ENCODE results near the gene PLXNA2.

Gene PLXNA2

GRCh38 chr1:208000504-208000903 lies 243.7 kb downstream of the PLXNA2 start:
- H3K4me1 ChIP-seq (ENCODE audit: insufficient read depth, low read length) = no peaks in the 10 kb centered on the region
- peaks cover 4% of the 10 kb centered on the region for H3K27me3 ChIP-seq (ENCODE audit: insufficient read depth, low read length, poor library complexity)
- H2AFZ ChIP-seq (ENCODE audit: low read depth, low read length) = no peak overlapping the region
- no peak overlapping the region for H3K9ac ChIP-seq (ENCODE audit: low read depth, low read length)
- H4K20me1 ChIP-seq (ENCODE audit: insufficient read depth, low read length) = no peaks in the 10 kb centered on the region
- H3K79me2 ChIP-seq (ENCODE audit: insufficient read depth, low read length) = no peaks in the 10 kb centered on the region
- DNase-seq = no peak
- no peaks in the 10 kb centered on the region for H3K9me3 ChIP-seq (ENCODE audit: insufficient read depth, low read length, severe bottlenecking)
- TF ChIP-seq EZH2 (IDR thresholded peaks at IDR 0.05; ENCODE audit: borderline replicate concordance, low read depth, low read length, severe bottlenecking) (no peak), CTCF (IDR thresholded peaks at IDR 0.05; ENCODE audit: borderline replicate concordance, extremely low read depth, low read length, poor library complexity, severe bottlenecking) (no peak)
- no peak overlapping the region for H3K4me3 ChIP-seq (ENCODE audit: low read depth in 1 of 2, low read length in 2 of 2)
- no peak overlapping the region for H3K4me2 ChIP-seq (ENCODE audit: insufficient read depth, low read length)
- no peak overlapping the region for H3K27ac ChIP-seq (ENCODE audit: low read length)
- H3K36me3 ChIP-seq (ENCODE audit: insufficient read depth, low read length) = no peaks in the 10 kb centered on the region
- ATAC-seq (ENCODE audit: insufficient read depth, low read depth) = no peak

GRCh38 chr1:207999972-208000371 lies 244.2 kb downstream of the PLXNA2 start:
- H3K79me2 ChIP-seq (ENCODE audit: insufficient read depth, low read length) = no peaks in the 10 kb centered on the region
- no peak overlapping the region for H3K27ac ChIP-seq (ENCODE audit: low read length)
- no peak for ATAC-seq (ENCODE audit: insufficient read depth, low read depth)
- H3K4me2 ChIP-seq (ENCODE audit: insufficient read depth, low read length) = no peak overlapping the region
- peaks cover 4% of the 10 kb centered on the region for H3K27me3 ChIP-seq (ENCODE audit: insufficient read depth, low read length, poor library complexity)
- no peaks in the 10 kb centered on the region for H3K4me1 ChIP-seq (ENCODE audit: insufficient read depth, low read length)
- H3K4me3 ChIP-seq (ENCODE audit: low read depth in 1 of 2, low read length in 2 of 2) = no peak overlapping the region
- no peaks in the 10 kb centered on the region for H4K20me1 ChIP-seq (ENCODE audit: insufficient read depth, low read length)
- TF ChIP-seq CTCF (IDR thresholded peaks at IDR 0.05; ENCODE audit: borderline replicate concordance, extremely low read depth, low read length, poor library complexity, severe bottlenecking) (no peak), EZH2 (IDR thresholded peaks at IDR 0.05; ENCODE audit: borderline replicate concordance, low read depth, low read length, severe bottlenecking) (no peak)
- H3K9me3 ChIP-seq (ENCODE audit: insufficient read depth, low read length, severe bottlenecking) = no peaks in the 10 kb centered on the region
- H3K36me3 ChIP-seq (ENCODE audit: insufficient read depth, low read length) = no peaks in the 10 kb centered on the region
- no peak overlapping the region for H2AFZ ChIP-seq (ENCODE audit: low read depth, low read length)
- no peak for DNase-seq
- H3K9ac ChIP-seq (ENCODE audit: low read depth, low read length) = no peak overlapping the region

GRCh38 chr1:207999274-207999915 lies 244.8 kb downstream of the PLXNA2 start:
- no peak overlapping the region for H3K4me2 ChIP-seq (ENCODE audit: insufficient read depth, low read length)
- H3K27ac ChIP-seq (ENCODE audit: low read length) = no peak overlapping the region
- no peaks in the 10 kb centered on the region for H3K79me2 ChIP-seq (ENCODE audit: insufficient read depth, low read length)
- DNase-seq = no peak
- no peak overlapping the region for H3K4me3 ChIP-seq (ENCODE audit: low read depth in 1 of 2, low read length in 2 of 2)
- no peaks in the 10 kb centered on the region for H3K36me3 ChIP-seq (ENCODE audit: insufficient read depth, low read length)
- H4K20me1 ChIP-seq (ENCODE audit: insufficient read depth, low read length) = no peaks in the 10 kb centered on the region
- no peak overlapping the region for H3K9ac ChIP-seq (ENCODE audit: low read depth, low read length)
- no peak for TF ChIP-seq EZH2 (IDR thresholded peaks at IDR 0.05; ENCODE audit: borderline replicate concordance, low read depth, low read length, severe bottlenecking)
- TF ChIP-seq CTCF (IDR thresholded peaks at IDR 0.05; ENCODE audit: borderline replicate concordance, extremely low read depth, low read length, poor library complexity, severe bottlenecking) = no peak
- H3K9me3 ChIP-seq (ENCODE audit: insufficient read depth, low read length, severe bottlenecking) = no peaks in the 10 kb centered on the region
- peaks cover 3% of the 10 kb centered on the region for H3K27me3 ChIP-seq (ENCODE audit: insufficient read depth, low read length, poor library complexity)
- ATAC-seq (ENCODE audit: insufficient read depth, low read depth) = no peak
- no peak overlapping the region for H2AFZ ChIP-seq (ENCODE audit: low read depth, low read length)
- H3K4me1 ChIP-seq (ENCODE audit: insufficient read depth, low read length) = no peaks in the 10 kb centered on the region
